DMS79 treated with DMSO at 0.1 percent for 48 hours (cell line): Measurements from ENCODE around the gene CDNF.
"Not testable (repeated sequence)": the region's sequence is repeated elsewhere in the genome, so short reads cannot be mapped to it uniquely, and the experiment has no call there.

Experiments
- DNase-seq: peaks from one replicate; lab custom pipeline; 2025; lab: John Stamatoyannopoulos, UW

Gene CDNF

GRCh38 chr10:14837757-14838581 is at the start of gene CDNF, which contains the start of the genes HSPA14 and MSANTD7:
TSS of gene CDNF (minus strand) at chr10:14838037. CDS start at chr10:14837946, 91 bp downstream.
TSS of gene HSPA14 (plus strand) at chr10:14838306. CDS start at chr10:14838403, 97 bp downstream.
TSS of gene MSANTD7 (plus strand) at chr10:14838306. CDS start at chr10:14842285, 3,979 bp downstream.
- peak; percentile 84 for DNase-seq

GRCh38 chr10:14884082-14884481 is 46.2 kb upstream of the CDNF start:
- DNase-seq, result no peak

GRCh38 chr10:14880229-14880628 is 42.4 kb upstream of the CDNF start:
- DNase-seq, result no peak

GRCh38 chr10:14879928-14880193 is 42.0 kb upstream of the CDNF start:
- no peak for DNase-seq

GRCh38 chr10:14879124-14879927 is 41.5 kb upstream of the CDNF start:
- no peak for DNase-seq

GRCh38 chr10:14878266-14879123 is 40.7 kb upstream of the CDNF start, which contains the start of gene SUV39H2:
TSS of gene SUV39H2 (plus strand) at chr10:14878866. CDS start at chr10:14878889, 23 bp downstream.
- peak; percentile 40 for DNase-seq

- DNase-seq, result no peak
Measured at GRCh38 chr10:14876764-14877163, 38.9 kb upstream of the CDNF start.

GRCh38 chr10:14875941-14876340 is 38.1 kb upstream of the CDNF start:
- no peak for DNase-seq

GRCh38 chr10:14873090-14873760 is 35.4 kb upstream of the CDNF start:
- no peak for DNase-seq

- DNase-seq, result not testable (repeated sequence)
Measured at GRCh38 chr10:14864871-14865270, 27.0 kb upstream of the CDNF start.

- DNase-seq, result not testable (repeated sequence)
Measured at GRCh38 chr10:14864466-14864865, 26.6 kb upstream of the CDNF start.

GRCh38 chr10:14860791-14861190 is 23.0 kb upstream of the CDNF start:
- no peak for DNase-seq

- DNase-seq, result no peak
Measured at GRCh38 chr10:14859775-14860174, 21.9 kb upstream of the CDNF start.

- DNase-seq, result no peak
Measured at GRCh38 chr10:14859043-14859442, 21.2 kb upstream of the CDNF start.

GRCh38 chr10:14858338-14858960 is 20.6 kb upstream of the CDNF start:
- DNase-seq, result no peak

- no peak for DNase-seq
Measured at GRCh38 chr10:14855453-14855852, 17.6 kb upstream of the CDNF start.

GRCh38 chr10:14852236-14852635 is 14.4 kb upstream of the CDNF start:
- DNase-seq, result no peak

GRCh38 chr10:14844948-14845347 is 7.1 kb upstream of the CDNF start:
- DNase-seq, result no peak

- no peak for DNase-seq
Measured at GRCh38 chr10:14843327-14843988, 5.6 kb upstream of the CDNF start.

- DNase-seq, result no peak
Measured at GRCh38 chr10:14840178-14840577, 2.3 kb upstream of the CDNF start.
